Mesendoderm (in vitro differentiated cells): ENCODE results near the gene SULT6B1.
A peak's percentile ranks its signal among the peaks of the same experiment; 100 is the strongest.

ENCODE experiments used
- DNase-seq: peaks from one replicate; pipeline ENCODE4 v3.0.0; 2013
- H2AK5ac ChIP-seq: 2 replicates; pipeline ENCODE4 v1.6.1; 2013; ENCODE audit warnings: low read length, inconsistent platforms
- H2BK120ac ChIP-seq: 2 replicates; pipeline ENCODE4 v1.6.1; 2013; ENCODE audit warnings: low read depth, mild to moderate bottlenecking, low read length, moderate library complexity, mixed read lengths
- H2BK15ac ChIP-seq: replicated peaks from 2 replicates; pipeline ENCODE4 v1.6.1; 2013; ENCODE audit warnings: low read depth, mild to moderate bottlenecking, moderate library complexity
- H2BK5ac ChIP-seq: 2 replicates; pipeline ENCODE4 v1.6.1; 2013; ENCODE audit warnings: low read length, inconsistent platforms
- H3K18ac ChIP-seq: 2 replicates; pipeline ENCODE4 v1.6.1; 2013; ENCODE audit warnings: mild to moderate bottlenecking, low read length, mixed read lengths
- H3K23ac ChIP-seq: one replicate; pipeline ENCODE4 v1.6.1; 2013; ENCODE audit warnings: low read length
- H3K27ac ChIP-seq: 2 replicates; pipeline ENCODE4 v1.5.1; 2013; ENCODE audit warnings: low read depth, mild to moderate bottlenecking, inconsistent platforms, low read length, moderate library complexity
- H3K27me3 ChIP-seq: 2 replicates; pipeline ENCODE4 v1.6.1; 2013; ENCODE audit warnings: low read length, control low read depth, mild to moderate bottlenecking, inconsistent platforms; ENCODE audit not compliant: insufficient read depth, poor library complexity
- H3K36me3 ChIP-seq: 2 replicates; pipeline ENCODE4 v1.6.1; 2013; ENCODE audit warnings: low read length, inconsistent platforms; ENCODE audit not compliant: control insufficient read depth, insufficient read depth
- H3K4ac ChIP-seq: one replicate; pipeline ENCODE4 v1.6.1; 2013; ENCODE audit warnings: low read depth, mild to moderate bottlenecking, low read length, moderate library complexity
- H3K4me1 ChIP-seq: 2 replicates; pipeline ENCODE4 v1.6.1; 2013; ENCODE audit warnings: low read depth, low read length, inconsistent platforms; ENCODE audit not compliant: control insufficient read depth
- H3K4me2 ChIP-seq: 2 replicates; pipeline ENCODE4 v1.6.1; 2013; ENCODE audit warnings: low read length
- H3K4me3 ChIP-seq: 2 replicates; pipeline ENCODE4 v1.5.1; 2013; ENCODE audit warnings: mild to moderate bottlenecking, low read length
- H3K56ac ChIP-seq: one replicate; pipeline ENCODE4 v1.6.1; 2013; ENCODE audit warnings: low read length
- H3K79me1 ChIP-seq: 2 replicates; pipeline ENCODE4 v1.6.1; 2013; ENCODE audit warnings: low read length, inconsistent platforms
- H3K79me2 ChIP-seq: 2 replicates; pipeline ENCODE4 v1.6.1; 2013; ENCODE audit warnings: mild to moderate bottlenecking, low read length; ENCODE audit not compliant: control insufficient read depth, insufficient read depth
- H3K9ac ChIP-seq: 2 replicates; pipeline ENCODE4 v1.6.1; 2013; ENCODE audit warnings: low read length, inconsistent platforms
- H4K5ac ChIP-seq: one replicate; pipeline ENCODE4 v1.6.1; 2013; ENCODE audit warnings: low read length
- H4K8ac ChIP-seq: one replicate; pipeline ENCODE4 v1.6.1; 2013; ENCODE audit warnings: low read depth, mild to moderate bottlenecking, control low read depth, low read length, moderate library complexity
- WGBS: extraction: QIAGEN DNeasy Blood & Tissue Kit; methylation state at CpG from one replicate; pipeline ENCODE4 v1.1.7; 2013; ENCODE audit warnings: low lambda C conversion rate, missing lambda C conversion rate; ENCODE audit not compliant: insufficient coverage; ENCODE audit errors: extremely low coverage; 5-methylcytosine and 5-hydroxymethylcytosine counted together

The SULT6B1 gene

DNA sequence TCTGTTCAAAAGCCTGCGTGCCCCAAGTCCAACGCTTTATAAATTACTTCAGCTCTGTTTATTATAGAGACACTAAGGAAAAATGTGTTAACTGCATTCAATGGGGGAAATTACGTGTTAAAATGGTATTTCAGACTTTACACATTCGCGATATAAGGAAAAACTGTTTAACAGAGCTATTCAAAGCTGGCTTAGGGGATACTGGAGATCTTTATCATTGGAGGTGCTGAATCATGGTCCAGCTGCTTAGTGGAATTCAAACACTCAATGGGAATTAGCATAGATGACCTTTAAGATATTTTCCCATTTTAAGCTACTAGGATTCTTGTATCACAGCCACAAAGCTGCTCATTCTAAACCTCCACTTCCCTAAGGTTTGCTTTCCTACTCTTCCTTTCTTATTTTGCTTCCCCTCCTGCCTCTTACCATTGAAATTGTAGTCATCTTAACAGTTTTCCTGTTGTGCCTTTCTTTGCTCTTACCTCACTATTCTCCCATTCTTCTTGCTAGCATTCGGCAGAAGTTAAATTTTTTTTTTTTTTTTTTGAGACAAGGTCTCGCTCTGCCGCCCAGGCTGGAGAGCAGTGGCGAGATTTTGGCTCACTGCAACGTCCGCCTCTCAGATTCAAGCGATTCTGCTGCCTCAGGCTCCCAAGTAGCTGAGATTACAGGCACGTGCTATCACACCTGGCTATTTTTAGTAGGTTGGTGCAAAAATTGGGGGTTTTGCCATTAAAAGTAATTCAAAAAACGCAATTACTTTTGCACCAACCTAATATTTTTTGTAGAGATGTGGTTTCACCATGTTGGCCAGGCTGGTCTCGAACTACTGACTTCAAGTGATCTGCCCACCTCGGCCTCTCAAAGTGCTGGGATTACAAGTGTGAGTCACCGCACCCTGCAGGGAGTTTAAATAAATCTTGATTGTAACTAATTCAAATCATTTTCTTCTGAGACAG is 6.5 kb downstream of the SULT6B1 start:
- no peak overlapping the region for H3K4me2 ChIP-seq
- peak overlapping the region; percentile 89 for H2BK120ac ChIP-seq
- H3K56ac ChIP-seq: peak overlapping the region; percentile 35
- no peaks in the 10 kb centered on the region for H3K27me3 ChIP-seq
- no peak overlapping the region for H2AK5ac ChIP-seq
- H3K36me3 ChIP-seq: no peaks in the 10 kb centered on the region
- H3K23ac ChIP-seq: no peak overlapping the region
- no peaks in the 10 kb centered on the region for H3K79me2 ChIP-seq
- H3K79me1 ChIP-seq: no peaks in the 10 kb centered on the region
- no CpG with 5 or more reads among the region's 17 CpGs for WGBS
- H3K9ac ChIP-seq: peak overlapping the region; percentile 9
- peak overlapping the region; percentile 86 for H3K27ac ChIP-seq
- H4K8ac ChIP-seq: peak overlapping the region; percentile 76
- H3K18ac ChIP-seq: peak overlapping the region; percentile 80
- no peak overlapping the region for H2BK15ac ChIP-seq
- H4K5ac ChIP-seq: no peak overlapping the region
- peak overlapping the region; percentile 62 for H3K4ac ChIP-seq
- H2BK5ac ChIP-seq: peak overlapping the region; percentile 5
- DNase-seq: peak; percentile 87
- H3K4me3 ChIP-seq: no peak overlapping the region
- peaks cover 4% of the 10 kb centered on the region for H3K4me1 ChIP-seq

DNA sequence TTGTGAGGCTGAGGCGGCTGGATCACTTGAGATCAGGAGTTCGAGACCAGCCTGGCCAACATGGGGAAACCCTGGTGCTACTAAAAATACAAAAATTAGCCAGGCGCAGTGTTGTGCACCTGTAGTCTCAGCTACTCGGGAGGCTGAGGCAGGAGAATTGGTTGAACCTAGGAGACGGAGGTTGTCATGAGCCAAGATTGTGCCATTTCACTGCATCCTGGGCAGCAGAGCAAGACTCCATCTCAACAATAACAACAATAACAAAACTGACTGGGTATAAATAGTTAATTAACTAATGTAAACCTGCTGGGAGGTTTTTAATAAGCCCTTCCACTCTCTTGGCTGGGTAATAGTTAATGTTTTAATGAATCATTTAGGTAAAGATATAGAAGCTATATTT is 7.8 kb downstream of the SULT6B1 start:
- H3K27ac ChIP-seq: no peak overlapping the region
- H3K18ac ChIP-seq: peak overlapping the region; percentile 61

DNA sequence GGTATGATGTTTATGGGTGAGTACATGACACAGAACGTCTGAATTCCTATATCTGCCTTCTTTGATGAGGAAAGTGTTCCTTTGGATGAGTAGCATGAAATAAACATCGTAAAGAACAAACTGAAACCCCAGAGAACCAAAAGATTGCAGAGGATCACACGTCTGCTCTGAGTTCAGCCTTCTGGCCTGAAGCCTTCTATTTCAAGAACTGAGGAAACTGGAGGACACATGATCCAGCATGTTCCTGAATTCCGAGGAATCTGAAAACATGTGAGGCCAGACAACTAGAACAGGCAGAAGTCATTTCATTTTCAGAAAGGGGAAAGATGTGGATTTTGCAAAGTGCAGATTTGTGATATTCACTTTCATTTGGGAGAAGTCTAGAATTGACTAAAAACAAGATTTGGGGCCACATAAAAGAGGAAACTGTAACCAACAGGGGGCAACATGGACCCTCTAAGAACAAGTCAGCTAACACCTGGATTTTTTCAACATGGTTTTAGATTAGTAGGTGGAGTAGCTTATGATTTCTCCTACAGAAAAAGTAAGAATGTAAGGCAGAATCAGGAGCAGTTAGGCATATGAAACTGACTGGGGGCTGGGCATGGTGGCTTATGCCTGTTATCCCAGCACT is 8.3 kb downstream of the SULT6B1 start:
- H4K8ac ChIP-seq: peak overlapping the region; percentile 56
- no peak overlapping the region for H2BK5ac ChIP-seq
- H3K27ac ChIP-seq: no peak overlapping the region
- H3K9ac ChIP-seq: no peak overlapping the region
- H2AK5ac ChIP-seq: no peak overlapping the region
- H2BK15ac ChIP-seq: no peak overlapping the region
- no peaks in the 10 kb centered on the region for H3K79me1 ChIP-seq
- no CpG with 5 or more reads among the region's 4 CpGs for WGBS
- H3K36me3 ChIP-seq: no peaks in the 10 kb centered on the region
- H3K4me2 ChIP-seq: no peak overlapping the region
- no peaks in the 10 kb centered on the region for H3K79me2 ChIP-seq
- H3K56ac ChIP-seq: peak overlapping the region; percentile 47
- H2BK120ac ChIP-seq: peak overlapping the region; percentile 88
- H3K4ac ChIP-seq: peak overlapping the region; percentile 59
- no peak overlapping the region for H3K4me3 ChIP-seq
- H4K5ac ChIP-seq: no peak overlapping the region
- no peak overlapping the region for H3K23ac ChIP-seq
- peak overlapping the region; percentile 61 for H3K18ac ChIP-seq
- DNase-seq: peak; percentile 60
- peaks cover 4% of the 10 kb centered on the region for H3K4me1 ChIP-seq
- H3K27me3 ChIP-seq: no peaks in the 10 kb centered on the region

More for the DNA sequence above, 7.8 kb downstream of the SULT6B1 start:
- no peaks in the 10 kb centered on the region for H3K36me3 ChIP-seq
- H3K9ac ChIP-seq: no peak overlapping the region
- no peak overlapping the region for H3K4me2 ChIP-seq
- no CpG with 5 or more reads among the region's 5 CpGs for WGBS
- no peak overlapping the region for H2BK15ac ChIP-seq
- no peak for DNase-seq
- peak overlapping the region; percentile 47 for H3K56ac ChIP-seq
- H3K4me1 ChIP-seq: peaks cover 4% of the 10 kb centered on the region
- peak overlapping the region; percentile 59 for H3K4ac ChIP-seq
- no peaks in the 10 kb centered on the region for H3K27me3 ChIP-seq
- no peak overlapping the region for H4K8ac ChIP-seq
- no peak overlapping the region for H2BK5ac ChIP-seq
- H3K23ac ChIP-seq: no peak overlapping the region
- H2AK5ac ChIP-seq: no peak overlapping the region
- H3K79me2 ChIP-seq: no peaks in the 10 kb centered on the region
- no peak overlapping the region for H3K4me3 ChIP-seq
- peak overlapping the region; percentile 85 for H2BK120ac ChIP-seq
- H4K5ac ChIP-seq: no peak overlapping the region
- H3K79me1 ChIP-seq: no peaks in the 10 kb centered on the region

DNA sequence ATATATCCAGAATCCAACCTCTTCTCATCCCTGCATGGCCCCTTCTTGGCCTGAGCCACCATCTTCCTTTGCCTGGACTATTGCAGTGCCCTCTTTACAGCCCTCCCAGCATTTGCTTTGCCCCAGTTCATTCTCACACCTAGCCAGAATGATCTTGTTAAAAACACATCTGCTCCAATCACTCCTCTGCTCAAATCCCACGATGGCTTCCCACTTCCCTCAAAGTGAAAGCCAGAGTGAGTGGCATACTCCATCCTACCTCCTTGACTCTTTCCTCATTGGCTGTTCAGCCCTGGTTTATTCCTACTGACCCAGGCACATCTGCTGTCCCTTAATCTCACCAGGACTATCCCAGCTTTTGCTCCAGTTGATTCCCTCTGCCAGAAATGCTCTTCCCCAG is 14.7 kb downstream of the SULT6B1 start:
- Histone ChIP-seq H3K9ac (no peak overlapping the region), H3K4me2 (no peak overlapping the region), H2BK5ac (no peak overlapping the region), H3K18ac (no peak overlapping the region), H2AK5ac (no peak overlapping the region), H2BK15ac (no peak overlapping the region), H3K23ac (no peak overlapping the region), H3K79me2 (no peaks in the 10 kb centered on the region), H3K79me1 (no peaks in the 10 kb centered on the region), H3K56ac (no peak overlapping the region), H3K4me1 (no peaks in the 10 kb centered on the region), H3K27me3 (no peaks in the 10 kb centered on the region), H3K36me3 (no peaks in the 10 kb centered on the region), H3K4me3 (no peak overlapping the region), H4K8ac (no peak overlapping the region), H3K27ac (no peak overlapping the region), H3K4ac (no peak overlapping the region), H2BK120ac (no peak overlapping the region), H4K5ac (no peak overlapping the region)
- no CpG with 5 or more reads among the region's 1 CpG for WGBS
- DNase-seq: no peak

DNA sequence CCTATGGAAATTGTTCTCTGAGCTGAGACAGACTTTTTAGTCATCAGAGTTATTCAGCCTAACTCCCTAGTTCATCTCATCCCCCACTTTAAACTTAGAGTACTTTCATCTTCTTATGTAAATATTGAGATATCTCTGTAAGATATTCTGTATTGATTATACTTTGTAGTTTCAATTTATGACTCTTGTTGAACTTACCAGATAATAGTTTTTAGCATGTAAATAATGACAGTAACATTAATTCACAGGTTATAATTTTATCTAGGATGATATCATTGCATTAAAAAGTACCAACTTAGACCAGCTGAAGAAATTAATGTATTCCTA is 16.9 kb downstream of the SULT6B1 start:
- no peak overlapping the region for H3K4me2 ChIP-seq
- H3K27ac ChIP-seq: no peak overlapping the region

More for the DNA sequence above, 16.9 kb downstream of the SULT6B1 start:
- Histone ChIP-seq H3K4ac (no peak overlapping the region), H3K56ac (no peak overlapping the region), H4K8ac (no peak overlapping the region), H3K4me3 (no peak overlapping the region), H2BK5ac (no peak overlapping the region), H3K36me3 (no peaks in the 10 kb centered on the region), H3K9ac (no peak overlapping the region), H3K23ac (no peak overlapping the region), H3K27me3 (no peaks in the 10 kb centered on the region), H3K79me1 (no peaks in the 10 kb centered on the region), H4K5ac (no peak overlapping the region), H3K79me2 (no peaks in the 10 kb centered on the region), H2BK15ac (no peak overlapping the region), H3K4me1 (no peaks in the 10 kb centered on the region), H3K18ac (no peak overlapping the region), H2AK5ac (no peak overlapping the region), H2BK120ac (no peak overlapping the region)
- DNase-seq: no peak
